NB4 (cell line): ENCODE data around the gene MIDN.

Source experiments
- CTCF ChIP-seq: IDR thresholded peaks from one replicate; pipeline ENCODE4 v1.5.1; 2012; ENCODE audit warnings: low read depth, low read length
- MAX ChIP-seq: IDR thresholded peaks from 2 replicates; pipeline ENCODE4 v1.6.1; 2011; ENCODE audit warnings: low read depth, low read length
- MYC ChIP-seq: IDR thresholded peaks from 2 replicates; pipeline ENCODE4 v1.6.1; 2011; ENCODE audit warnings: low read depth, low read length
- POLR2A ChIP-seq: IDR thresholded peaks from 2 replicates; pipeline ENCODE4 v1.6.1; 2011; ENCODE audit warnings: mild to moderate bottlenecking; ENCODE audit not compliant: insufficient read length; ENCODE audit errors: extremely low read depth

- 0 out of 2 replicates have a peak, but pooled peaks have one; percentile 7 for TF ChIP-seq MAX
- no peak for TF ChIP-seq CTCF
- peak; percentile 51 for TF ChIP-seq POLR2A
- 0 out of 2 replicates have a peak, but pooled peaks have one; percentile 12 for TF ChIP-seq MYC
Observed at GRCh38 chr19:1307320-1307719, 58.9 kb downstream of the MIDN start.
